ENCODE results near the gene HPSE2.
"Not testable (repeated sequence)": the region's sequence is repeated elsewhere in the genome, so short reads cannot be mapped to it uniquely, and the experiment has no call there.

Gene HPSE2

GRCh38 chr10:98568551-98568950 is 667.1 kb downstream of the HPSE2 start:
- no peak for DNase-seq (ENCODE audit: low read depth in 2 of 2)

DNA sequence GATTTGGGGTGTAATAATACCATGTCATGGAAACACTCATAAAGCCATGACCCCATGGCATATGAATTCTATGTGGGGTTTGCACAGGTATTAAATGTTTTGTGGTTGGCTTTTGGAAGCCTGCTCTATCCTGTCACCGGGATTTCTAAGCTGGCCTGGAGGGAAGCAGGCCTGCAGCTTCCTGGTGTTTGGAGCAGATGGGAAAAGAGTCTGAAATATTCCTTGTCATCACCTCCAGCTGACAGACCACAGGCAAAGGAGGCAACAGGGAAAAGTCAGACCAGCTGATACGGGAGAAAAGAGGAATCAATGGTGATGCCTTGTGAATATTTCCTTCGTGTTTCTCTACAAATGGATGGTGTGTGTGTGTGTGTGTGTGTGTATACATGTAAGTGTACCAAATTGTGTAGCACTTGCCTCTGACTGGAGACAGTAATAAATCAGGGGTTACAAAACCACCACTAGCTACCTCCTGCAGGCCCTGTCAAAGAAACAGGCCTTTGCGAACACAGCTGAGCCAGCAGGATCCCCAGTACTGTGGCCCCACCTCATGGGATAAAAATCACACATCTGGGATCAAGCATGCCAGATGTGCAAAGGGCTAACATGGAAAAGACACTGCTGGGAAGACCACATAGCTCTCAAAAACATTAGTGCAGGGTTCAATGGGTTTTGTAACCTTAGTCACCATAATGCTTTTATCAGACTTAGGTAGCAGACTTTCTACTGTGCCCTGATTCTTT is 668.1 kb downstream of the HPSE2 start:
- DNase-seq (ENCODE audit: low read depth in 2 of 2) = peak in 1 of 2 experiments; percentile 5

GRCh38 chr10:98563811-98564210 is 671.8 kb downstream of the HPSE2 start:
- no peak for DNase-seq (ENCODE audit: low read depth in 2 of 2)

DNA sequence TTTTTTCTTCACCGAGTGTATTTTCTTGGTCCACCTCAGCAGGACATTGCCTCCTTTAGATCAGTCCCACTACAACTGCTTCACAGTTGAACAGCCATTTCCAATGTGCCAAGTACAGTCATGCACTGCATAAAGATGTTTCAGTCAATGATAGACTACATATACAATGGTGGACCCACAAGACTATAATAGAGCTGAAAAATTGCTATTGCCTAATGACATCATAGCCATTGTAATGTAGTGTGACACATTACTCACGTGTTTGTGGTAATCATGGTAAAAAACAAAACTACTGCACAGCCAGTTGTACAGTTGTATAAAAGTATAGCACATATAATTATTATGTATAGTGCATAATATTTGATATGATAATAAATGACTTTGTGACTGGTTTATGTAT is 675.1 kb downstream of the HPSE2 start:
- DNase-seq (ENCODE audit: low read depth in 2 of 2) = no peak

GRCh38 chr10:98556061-98556460 is 679.6 kb downstream of the HPSE2 start:
- DNase-seq (ENCODE audit: low read depth in 2 of 2) = no peak

- DNase-seq (ENCODE audit: low read depth in 2 of 2) = no peak
Measured at GRCh38 chr10:98555021-98555619, 680.5 kb downstream of the HPSE2 start.

- DNase-seq (ENCODE audit: low read depth in 2 of 2) = not testable (repeated sequence)
Measured at GRCh38 chr10:98541561-98541960, 694.1 kb downstream of the HPSE2 start.

DNA sequence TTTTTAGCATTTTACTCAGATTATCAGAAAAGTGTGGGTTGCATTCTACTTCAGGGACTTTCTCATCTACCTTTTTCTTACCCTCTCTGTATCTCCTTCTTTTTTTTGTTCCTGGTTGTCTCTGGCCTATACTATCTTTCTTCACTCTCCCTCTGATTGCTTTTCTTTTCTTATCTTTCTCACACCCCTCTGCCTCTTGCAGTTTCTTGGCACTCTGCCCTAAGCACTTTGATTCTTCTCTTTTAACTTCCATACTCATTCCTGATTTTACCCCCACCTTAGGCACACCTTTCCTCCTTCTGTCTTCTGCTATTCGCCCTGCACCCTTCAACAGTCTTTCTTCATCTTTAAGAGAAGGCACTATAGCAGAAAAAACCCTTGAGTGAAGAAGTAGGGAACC is 696.1 kb downstream of the HPSE2 start:
- DNase-seq (ENCODE audit: low read depth in 2 of 2) = no peak

DNA sequence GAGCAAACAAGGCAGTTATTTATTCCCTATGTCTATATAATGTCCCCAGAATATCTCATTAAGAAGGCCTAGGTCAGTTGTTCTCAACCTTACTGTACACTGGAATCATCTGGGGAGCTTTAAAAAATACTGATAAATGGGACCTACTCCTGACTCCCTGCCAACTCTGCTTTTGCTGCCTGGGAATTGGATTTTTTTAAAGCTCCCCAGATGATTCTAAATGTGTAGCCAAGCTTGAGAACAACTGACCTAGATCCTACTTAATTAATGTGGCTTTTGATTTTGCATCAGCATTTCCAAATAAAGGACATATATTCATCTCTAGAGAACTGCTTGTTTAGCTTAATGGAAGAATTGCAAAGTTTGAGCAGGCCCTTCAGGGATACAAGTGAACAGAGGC is 697.2 kb downstream of the HPSE2 start:
- DNase-seq (ENCODE audit: low read depth in 2 of 2) = no peak

DNA sequence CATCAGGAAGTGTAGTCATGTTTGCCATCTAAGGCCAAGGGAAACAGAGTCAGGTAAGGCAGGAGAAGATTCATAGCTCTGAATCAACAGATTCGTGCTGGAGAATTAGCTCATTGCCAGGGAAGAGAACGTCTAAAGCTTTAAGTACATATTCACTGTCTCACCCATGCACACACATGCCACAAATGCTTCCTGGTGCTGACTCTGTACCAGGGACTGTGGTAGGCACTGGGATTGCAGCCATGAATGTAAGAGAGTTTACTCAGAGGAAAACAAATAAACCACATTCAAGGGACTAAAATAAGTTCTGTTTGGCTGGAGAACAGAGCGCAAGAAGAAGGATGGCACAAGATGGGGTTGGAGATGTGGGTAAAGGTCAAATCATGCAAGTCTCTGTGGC is 699.1 kb downstream of the HPSE2 start:
- DNase-seq (ENCODE audit: low read depth in 2 of 2) = no peak

DNA sequence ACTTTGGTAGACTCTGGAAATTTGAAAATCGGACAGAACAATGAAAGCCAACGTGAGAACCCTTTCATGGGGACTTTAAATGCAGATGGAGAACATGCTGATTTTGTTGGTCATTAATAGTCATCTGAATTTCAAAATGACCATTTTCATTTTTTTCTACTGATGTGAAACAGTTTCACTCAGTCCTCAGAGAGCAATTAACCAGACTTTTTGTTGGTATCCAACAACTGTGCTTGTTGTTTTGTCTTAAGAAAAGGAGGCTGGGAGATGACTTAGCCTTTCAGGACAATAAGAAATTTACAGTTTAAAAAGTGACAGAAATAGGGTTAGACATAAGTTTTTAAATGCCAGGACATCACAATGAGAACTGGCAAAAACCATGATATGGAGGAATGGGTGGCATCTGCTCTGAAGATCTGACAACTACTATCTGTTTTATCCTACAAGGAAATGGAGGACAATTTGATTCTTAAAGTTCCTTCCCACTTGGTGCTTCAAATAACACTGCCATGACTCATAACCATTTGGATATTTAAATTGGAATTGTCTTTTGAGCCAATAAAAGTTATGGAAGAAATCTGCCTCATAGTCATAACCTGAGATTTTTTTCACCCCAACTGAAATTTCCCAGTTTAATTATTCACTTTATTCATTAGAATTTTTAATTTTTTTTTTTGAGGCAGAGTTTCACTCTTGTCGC is 701.8 kb downstream of the HPSE2 start:
- DNase-seq (ENCODE audit: low read depth in 2 of 2) = peak; percentile 3 to 8

DNA sequence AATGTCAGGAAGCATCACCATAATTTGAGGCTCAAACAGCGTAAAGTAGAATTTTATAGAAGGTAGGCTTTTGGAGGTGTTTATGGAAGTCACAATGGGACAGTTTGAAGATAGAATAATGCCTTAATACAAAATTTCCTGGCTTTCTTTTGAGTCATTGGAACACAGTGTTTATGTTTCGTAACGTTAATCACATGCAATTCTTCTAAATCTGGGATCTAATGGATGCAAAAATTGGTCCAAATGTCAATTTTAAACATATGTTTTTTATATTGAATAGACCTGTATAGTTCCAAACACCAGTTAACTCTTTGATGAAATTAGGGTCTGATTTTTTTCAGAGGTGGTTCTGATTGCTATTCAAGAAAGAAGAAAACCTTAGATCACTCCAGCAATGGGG is 702.4 kb downstream of the HPSE2 start:
- DNase-seq (ENCODE audit: low read depth in 2 of 2) = no peak

DNA sequence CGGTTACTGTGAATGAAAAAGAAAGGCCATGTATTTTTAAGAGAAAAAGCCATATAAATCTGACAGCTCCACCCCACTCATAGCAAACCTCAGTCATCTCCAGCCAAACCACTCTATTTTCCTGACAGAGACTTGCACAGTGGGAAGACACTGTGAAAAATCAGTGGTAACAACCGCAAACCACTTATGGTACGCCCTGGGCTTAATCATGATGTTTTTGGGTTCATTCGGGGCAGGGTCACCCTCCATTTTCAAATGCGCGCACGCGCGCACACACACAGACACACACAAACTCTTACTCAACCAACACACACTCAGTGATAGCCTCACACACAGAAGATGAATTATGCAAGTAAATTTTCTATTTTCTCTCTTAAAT is 706.9 kb downstream of the HPSE2 start:
- DNase-seq (ENCODE audit: low read depth in 2 of 2) = no peak

DNA sequence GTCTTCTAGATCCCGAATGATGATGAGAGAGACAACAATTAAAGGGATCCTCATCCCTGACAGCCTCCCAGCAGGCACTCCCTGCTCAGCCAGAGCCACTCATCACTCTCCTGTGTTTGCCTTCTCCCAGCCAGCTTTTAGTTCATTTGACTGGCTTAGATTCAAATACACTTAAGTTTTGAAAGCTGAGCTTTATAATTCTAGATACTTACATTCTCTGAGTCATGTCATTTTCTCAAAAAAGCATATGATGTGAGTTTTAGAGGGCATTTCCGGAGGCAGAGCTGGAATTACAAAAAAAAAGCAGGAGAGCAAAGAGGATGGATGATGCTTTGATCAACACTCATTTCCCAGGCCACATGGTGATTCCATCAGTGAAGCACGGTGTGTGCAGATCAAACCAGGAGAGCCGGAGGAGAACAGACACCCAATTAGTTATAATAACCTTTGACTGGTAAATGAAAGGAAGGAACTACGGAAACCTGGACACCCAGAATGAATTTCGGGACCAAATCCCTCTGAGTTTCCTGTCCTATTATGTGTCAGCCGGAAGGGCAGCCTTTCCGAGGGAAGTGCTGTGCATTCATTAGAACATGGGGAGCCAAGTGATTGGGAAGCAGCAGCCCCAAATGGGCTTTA is 707.4 kb downstream of the HPSE2 start:
- DNase-seq (ENCODE audit: low read depth in 2 of 2) = peak; percentile 40 to 44

DNA sequence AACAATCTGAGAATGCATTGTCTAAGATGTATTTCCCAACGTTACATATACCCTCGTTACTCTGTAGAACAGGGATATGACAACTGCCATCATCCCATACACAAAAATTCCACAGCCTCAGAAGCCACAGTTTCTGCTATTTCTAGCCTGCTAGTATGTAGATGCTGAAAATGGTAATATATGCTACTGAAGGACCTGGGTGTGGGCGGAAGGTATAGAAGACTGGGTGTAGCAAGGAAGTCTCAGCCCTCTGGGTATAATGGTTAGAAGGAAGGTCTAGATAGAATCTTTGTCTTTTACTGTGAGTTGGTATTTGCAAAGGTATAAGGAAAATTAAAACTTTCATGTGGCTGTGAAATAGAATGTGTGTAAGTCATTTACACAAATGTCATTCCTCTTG is 709.7 kb downstream of the HPSE2 start:
- DNase-seq (ENCODE audit: low read depth in 2 of 2) = no peak

DNA sequence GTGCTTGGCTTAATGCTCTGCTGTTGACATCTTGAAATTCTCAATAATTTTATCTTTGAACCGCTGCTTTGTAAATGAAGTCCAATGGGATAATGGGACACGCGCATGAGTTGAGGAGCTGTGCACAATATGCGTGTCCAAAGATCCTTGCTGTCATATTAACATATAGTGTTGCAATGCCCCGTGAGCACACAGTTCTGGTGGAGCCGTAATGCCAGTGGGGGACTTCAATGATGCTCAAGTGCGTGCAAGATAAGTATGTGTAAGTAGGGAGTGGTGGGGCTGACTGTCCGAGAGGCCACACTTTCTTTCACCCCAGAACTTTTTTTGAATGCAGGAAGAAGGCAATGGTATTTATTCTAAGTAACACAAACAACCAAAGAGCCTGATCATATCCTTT is 711.5 kb downstream of the HPSE2 start:
- no peak for DNase-seq (ENCODE audit: low read depth in 2 of 2)

DNA sequence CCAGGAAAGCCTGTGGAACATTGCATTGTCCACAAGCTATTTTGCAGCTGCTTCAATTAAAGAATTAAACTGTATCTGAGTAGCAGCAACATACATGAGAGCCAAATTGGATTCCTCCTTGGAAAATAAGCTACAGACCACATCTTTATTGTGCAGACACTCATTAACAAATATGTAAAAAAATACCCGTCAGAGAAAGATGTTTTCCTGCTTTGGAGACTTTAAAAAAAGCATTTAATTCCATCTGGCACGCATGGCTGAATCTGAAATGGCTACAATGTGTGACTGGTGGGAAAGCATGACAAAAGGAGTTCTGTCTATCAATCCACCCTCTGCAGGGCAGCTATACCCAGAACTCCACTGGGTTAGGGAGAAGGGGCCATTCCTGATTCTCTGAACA is 715.8 kb downstream of the HPSE2 start:
- no peak for DNase-seq (ENCODE audit: low read depth in 2 of 2)

DNA sequence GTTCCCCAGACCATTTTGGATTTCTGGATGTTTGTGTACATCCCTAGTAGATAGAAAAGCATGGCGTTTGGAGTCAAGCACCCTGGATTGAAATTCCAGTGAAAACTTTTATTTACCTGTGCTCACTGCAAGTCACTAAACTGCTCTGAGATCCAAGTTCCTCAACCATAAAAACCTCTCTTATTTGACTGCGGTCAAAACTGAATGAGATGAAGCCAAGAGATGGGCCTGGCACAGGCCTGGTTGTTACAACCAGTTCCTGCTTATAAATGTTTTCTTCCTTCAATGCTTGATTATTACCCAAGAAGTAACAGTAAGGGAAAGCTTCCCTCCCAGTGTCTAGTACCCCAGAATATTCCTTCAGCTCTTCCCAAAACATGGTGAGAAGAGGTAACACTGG is 718.0 kb downstream of the HPSE2 start:
- no peak for DNase-seq (ENCODE audit: low read depth in 2 of 2)

DNA sequence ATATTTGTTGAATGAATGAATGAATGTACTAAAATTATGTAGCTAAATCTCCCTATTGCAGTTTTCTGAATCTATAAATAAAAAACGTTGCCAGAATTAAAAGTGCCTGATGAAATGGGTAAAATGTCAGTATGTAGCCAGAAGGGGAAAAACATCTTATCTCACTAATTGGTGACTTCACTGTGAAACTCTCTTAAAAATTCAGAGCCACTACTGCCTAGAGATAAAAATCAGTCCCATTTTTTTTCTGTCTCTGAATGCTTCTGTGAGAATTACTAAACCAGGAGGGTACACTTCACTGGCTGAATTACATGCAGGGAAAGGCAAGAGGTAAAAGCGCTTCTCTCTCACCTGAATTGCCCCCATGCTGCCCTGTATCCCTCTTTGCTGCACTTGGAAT is 719.3 kb downstream of the HPSE2 start:
- no peak for DNase-seq (ENCODE audit: low read depth in 2 of 2)

DNA sequence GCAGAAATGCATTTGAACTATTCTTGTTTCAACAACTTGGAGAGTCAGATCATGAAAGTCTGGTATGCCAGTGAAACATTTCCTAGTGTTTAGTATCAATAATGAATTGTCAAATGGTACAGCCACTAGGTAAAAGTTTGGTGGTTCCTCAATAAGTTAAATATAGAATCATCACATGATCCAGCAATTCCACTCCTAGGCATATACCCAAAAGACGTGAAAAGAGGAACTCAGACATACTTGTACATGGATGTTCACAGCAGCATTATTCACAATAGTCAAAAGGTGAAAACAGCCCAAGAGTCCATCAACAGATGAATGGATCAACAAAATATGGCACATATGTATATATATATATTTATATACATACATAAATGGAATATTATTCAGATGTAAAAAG is 721.9 kb downstream of the HPSE2 start:
- DNase-seq (ENCODE audit: low read depth in 2 of 2) = no peak

DNA sequence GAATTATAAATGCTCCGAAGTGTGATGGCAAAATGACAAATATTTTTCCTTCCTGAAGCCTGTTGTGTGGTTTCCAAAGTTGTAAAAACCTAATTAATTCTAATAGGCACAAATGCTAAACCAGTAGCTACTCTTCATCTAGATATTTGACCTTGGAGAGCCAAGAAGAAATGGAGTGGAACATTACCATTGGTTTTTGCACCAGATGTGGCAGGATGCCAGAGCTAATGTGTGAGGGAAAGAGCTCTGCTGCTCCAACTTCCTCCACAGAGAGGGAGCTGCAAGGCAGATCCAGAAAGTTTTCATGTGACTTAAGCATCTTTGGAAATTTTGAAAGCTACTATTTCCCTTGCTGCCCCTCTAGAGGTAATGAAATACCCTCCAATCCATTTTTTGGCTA is 723.8 kb downstream of the HPSE2 start:
- DNase-seq (ENCODE audit: low read depth in 2 of 2) = no peak

DNA sequence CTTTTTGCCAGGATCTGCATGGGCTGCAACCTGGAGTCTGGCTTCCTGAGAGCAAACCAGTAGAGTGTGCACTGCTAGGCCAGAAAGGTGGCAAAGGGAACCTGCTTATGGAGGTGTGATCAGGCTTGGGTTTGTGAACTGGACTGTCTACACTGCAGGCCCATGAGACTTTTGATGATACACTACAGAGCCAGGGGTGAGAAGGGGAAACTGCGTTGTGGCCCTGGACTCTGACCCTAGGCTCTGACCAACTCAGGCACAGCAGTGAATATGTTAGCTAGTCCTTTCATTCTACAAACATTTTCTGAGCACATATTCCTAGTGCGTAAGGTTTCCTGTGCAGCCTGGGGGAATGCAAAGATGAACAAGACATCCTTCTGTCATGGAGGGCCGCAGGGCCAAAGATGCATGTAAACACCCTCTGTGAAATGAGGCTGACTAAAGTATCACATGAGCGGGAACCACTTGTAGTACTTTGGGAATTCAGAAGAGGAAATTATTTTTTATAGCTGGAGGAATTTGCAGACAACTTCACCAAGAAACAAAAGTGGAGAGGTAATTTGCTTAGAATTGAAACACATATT is 725.1 kb downstream of the HPSE2 start:
- DNase-seq (ENCODE audit: low read depth in 2 of 2) = no peak

Data from fibroblast of skin of left quadriceps (primary cell).